GM23338 (cell line): ENCODE measurements around the gene DUSP15. TPM values are rescaled to one million over a fixed set of nuclear protein-coding genes. Genes with fewer than 3 reads are reported as not detected.
A peak's percentile ranks its signal among the peaks of the same experiment; 100 is the strongest.

ENCODE experiments used
- ATAC-seq: fragments of 200-7000 bp; cut with Tn5 transposase; 3 replicates; pipeline ENCODE4 v1.9.1; 2020
- DNase-seq: peaks from one replicate; pipeline ENCODE4 v3.0.0-alpha.2; 2015; ENCODE audit warnings: low spot score
- H2AFZ ChIP-seq: fragments of 200-600 bp; sonication (generic); 2 replicates; pipeline ENCODE4 v1.8.0; 2016; ENCODE audit warnings: antibody characterized with exemption, mild to moderate bottlenecking, moderate library complexity
- H3F3A ChIP-seq: fragments of 200-600 bp; sonication (generic); replicated peaks from 2 replicates; pipeline ENCODE4 v1.8.0; 2017; ENCODE audit warnings: antibody characterized with exemption, mixed run types, low read depth
- H3K27ac ChIP-seq: fragments of 200-600 bp; sonication (generic); 2 replicates; pipeline ENCODE4 v1.6.1; 2016; ENCODE audit warnings: low read depth
- H3K27me3 ChIP-seq: fragments of 200-600 bp; sonication (generic); 2 replicates; pipeline ENCODE4 v1.8.0; 2016; ENCODE audit warnings: mild to moderate bottlenecking, mixed run types, moderate library complexity; ENCODE audit not compliant: insufficient read depth
- H3K36me3 ChIP-seq: fragments of 200-600 bp; sonication (generic); 2 replicates; pipeline ENCODE4 v1.8.0; 2016; ENCODE audit warnings: mild to moderate bottlenecking; ENCODE audit not compliant: insufficient read depth
- H3K4me1 ChIP-seq: fragments of 200-600 bp; sonication (generic); 2 replicates; pipeline ENCODE4 v1.8.0; 2016; ENCODE audit warnings: mild to moderate bottlenecking, moderate library complexity; ENCODE audit not compliant: insufficient read depth
- H3K4me2 ChIP-seq: fragments of 200-600 bp; sonication (generic); 2 replicates; pipeline ENCODE4 v1.7.1; 2017; ENCODE audit warnings: mixed run types
- H3K4me3 ChIP-seq: fragments of 200-600 bp; sonication (generic); 2 replicates; pipeline ENCODE4 v1.6.1; 2016; ENCODE audit warnings: mixed run types
- H3K79me2 ChIP-seq: fragments of 200-600 bp; sonication (generic); replicated peaks from 2 replicates; pipeline ENCODE4 v1.8.0; 2017; ENCODE audit warnings: mild to moderate bottlenecking; ENCODE audit not compliant: insufficient read depth
- H3K9me2 ChIP-seq: fragments of 200-600 bp; sonication (generic); 2 replicates; pipeline ENCODE4 v1.8.0; 2017; ENCODE audit not compliant: insufficient read depth
- H4K20me1 ChIP-seq: fragments of 200-600 bp; sonication (generic); replicated peaks from 2 replicates; pipeline ENCODE4 v1.8.0; 2017; ENCODE audit warnings: mild to moderate bottlenecking; ENCODE audit not compliant: insufficient read depth
- H3K27ac Mint-ChIP-seq: 2 replicates; pipeline ENCODE4 v1.8.0; 2020; ENCODE audit warnings: inconsistent platforms, mild to moderate bottlenecking, moderate library complexity, mixed read lengths
- H3K27me3 Mint-ChIP-seq: 3 replicates; pipeline ENCODE4 v1.8.0; 2022; ENCODE audit warnings: low read depth, mild to moderate bottlenecking, moderate library complexity, mixed read lengths, inconsistent platforms; ENCODE audit not compliant: insufficient read depth, poor library complexity
- H3K36me3 Mint-ChIP-seq: 3 replicates; pipeline ENCODE4 v1.8.0; 2021; ENCODE audit warnings: low read depth, mild to moderate bottlenecking, inconsistent platforms, moderate library complexity, mixed read lengths
- H3K4me1 Mint-ChIP-seq: 3 replicates; pipeline ENCODE4 v1.8.0; 2020; ENCODE audit warnings: mild to moderate bottlenecking, inconsistent platforms, mixed read lengths
- H3K4me3 Mint-ChIP-seq: 3 replicates; pipeline ENCODE4 v1.8.0; 2021; ENCODE audit warnings: moderate library complexity, mild to moderate bottlenecking, inconsistent platforms, mixed read lengths
- H3K9me3 Mint-ChIP-seq: 3 replicates; pipeline ENCODE4 v1.8.0; 2020; ENCODE audit warnings: moderate library complexity, mild to moderate bottlenecking, inconsistent platforms, mixed read lengths
- CREB1 ChIP-seq: fragments of 250-450 bp; sonication (Bioruptor Pico); IDR thresholded peaks from 2 replicates; pipeline ENCODE4 v1.5.0; 2020; ENCODE audit warnings: low read depth, mild to moderate bottlenecking, moderate library complexity
- EZH2phosphoT487 ChIP-seq: fragments of 200-600 bp; sonication (generic); IDR thresholded peaks from one replicate; pipeline ENCODE4 v1.8.1; 2018; ENCODE audit warnings: antibody characterized with exemption; ENCODE audit not compliant: unreplicated experiment
- NANOG ChIP-seq: IDR thresholded peaks from 2 replicates; pipeline ENCODE4 v1.6.1; 2016; ENCODE audit warnings: antibody characterized with exemption, borderline replicate concordance
- POLR2AphosphoS5 ChIP-seq: IDR thresholded peaks from 2 replicates; pipeline ENCODE4 v1.6.1; 2016; ENCODE audit warnings: antibody characterized with exemption, low read depth
- ZNF331 ChIP-seq: fragments of 250-450 bp; sonication (Bioruptor Pico); IDR thresholded peaks from 2 replicates; pipeline ENCODE4 v1.5.0; 2020; ENCODE audit warnings: low read depth, mild to moderate bottlenecking, moderate library complexity
- polyA plus RNA-seq: library from polyadenylated mRNA; unstranded; fragments of >200 nt; fragmentation: Nextera tagmentation; extraction: Ambion mirVana; gene quantifications from 2 replicates; pipeline ENCODE4 v1.2.1, GENCODE V29; 2016
- total RNA-seq: library from RNA; depleted of rRNA; stranded (reverse); fragments of >200 nt; shearing (Covaris generic); gene quantifications from 2 replicates; pipeline ENCODE4 v1.2.3, GENCODE V29; 2014
- TF ChIP-seq, protein P1 (sequence below): fragments of 250-450 bp; sonication (Bioruptor Pico); IDR thresholded peaks from 2 replicates; pipeline ENCODE4 v1.5.0; 2020; ENCODE audit warnings: mild to moderate bottlenecking, moderate library complexity
- TF ChIP-seq, protein P2 (sequence below): IDR thresholded peaks from 2 replicates; pipeline ENCODE4 v1.6.1; 2016; ENCODE audit warnings: antibody characterized with exemption

The DUSP15 gene
- total and polyA plus RNA-seq, 2 experiments from 2014 or later = 0.61 to 2.8 TPM

DNA sequence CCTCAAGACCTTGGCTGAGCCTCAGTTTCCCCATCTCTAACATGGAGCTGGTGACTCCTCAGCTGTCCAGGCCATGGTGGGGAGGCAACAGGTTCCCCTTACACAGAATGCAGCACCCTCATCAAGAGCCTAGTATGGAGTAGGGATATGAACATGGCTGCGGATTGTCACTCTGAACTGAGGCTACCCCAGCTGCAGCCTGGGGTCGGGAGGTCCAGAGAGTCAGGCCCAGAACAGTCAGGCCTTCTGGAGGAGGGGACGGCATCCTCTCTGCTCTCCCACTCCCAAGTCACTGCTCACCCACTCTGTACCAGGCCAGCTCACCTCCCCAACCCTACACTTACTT is 23.6 kb downstream of the DUSP15 start (continued):
- TF ChIP-seq ZNF331 = no peak
- no peak for TF ChIP-seq EZH2phosphoT487
- TF ChIP-seq, protein P1, sequence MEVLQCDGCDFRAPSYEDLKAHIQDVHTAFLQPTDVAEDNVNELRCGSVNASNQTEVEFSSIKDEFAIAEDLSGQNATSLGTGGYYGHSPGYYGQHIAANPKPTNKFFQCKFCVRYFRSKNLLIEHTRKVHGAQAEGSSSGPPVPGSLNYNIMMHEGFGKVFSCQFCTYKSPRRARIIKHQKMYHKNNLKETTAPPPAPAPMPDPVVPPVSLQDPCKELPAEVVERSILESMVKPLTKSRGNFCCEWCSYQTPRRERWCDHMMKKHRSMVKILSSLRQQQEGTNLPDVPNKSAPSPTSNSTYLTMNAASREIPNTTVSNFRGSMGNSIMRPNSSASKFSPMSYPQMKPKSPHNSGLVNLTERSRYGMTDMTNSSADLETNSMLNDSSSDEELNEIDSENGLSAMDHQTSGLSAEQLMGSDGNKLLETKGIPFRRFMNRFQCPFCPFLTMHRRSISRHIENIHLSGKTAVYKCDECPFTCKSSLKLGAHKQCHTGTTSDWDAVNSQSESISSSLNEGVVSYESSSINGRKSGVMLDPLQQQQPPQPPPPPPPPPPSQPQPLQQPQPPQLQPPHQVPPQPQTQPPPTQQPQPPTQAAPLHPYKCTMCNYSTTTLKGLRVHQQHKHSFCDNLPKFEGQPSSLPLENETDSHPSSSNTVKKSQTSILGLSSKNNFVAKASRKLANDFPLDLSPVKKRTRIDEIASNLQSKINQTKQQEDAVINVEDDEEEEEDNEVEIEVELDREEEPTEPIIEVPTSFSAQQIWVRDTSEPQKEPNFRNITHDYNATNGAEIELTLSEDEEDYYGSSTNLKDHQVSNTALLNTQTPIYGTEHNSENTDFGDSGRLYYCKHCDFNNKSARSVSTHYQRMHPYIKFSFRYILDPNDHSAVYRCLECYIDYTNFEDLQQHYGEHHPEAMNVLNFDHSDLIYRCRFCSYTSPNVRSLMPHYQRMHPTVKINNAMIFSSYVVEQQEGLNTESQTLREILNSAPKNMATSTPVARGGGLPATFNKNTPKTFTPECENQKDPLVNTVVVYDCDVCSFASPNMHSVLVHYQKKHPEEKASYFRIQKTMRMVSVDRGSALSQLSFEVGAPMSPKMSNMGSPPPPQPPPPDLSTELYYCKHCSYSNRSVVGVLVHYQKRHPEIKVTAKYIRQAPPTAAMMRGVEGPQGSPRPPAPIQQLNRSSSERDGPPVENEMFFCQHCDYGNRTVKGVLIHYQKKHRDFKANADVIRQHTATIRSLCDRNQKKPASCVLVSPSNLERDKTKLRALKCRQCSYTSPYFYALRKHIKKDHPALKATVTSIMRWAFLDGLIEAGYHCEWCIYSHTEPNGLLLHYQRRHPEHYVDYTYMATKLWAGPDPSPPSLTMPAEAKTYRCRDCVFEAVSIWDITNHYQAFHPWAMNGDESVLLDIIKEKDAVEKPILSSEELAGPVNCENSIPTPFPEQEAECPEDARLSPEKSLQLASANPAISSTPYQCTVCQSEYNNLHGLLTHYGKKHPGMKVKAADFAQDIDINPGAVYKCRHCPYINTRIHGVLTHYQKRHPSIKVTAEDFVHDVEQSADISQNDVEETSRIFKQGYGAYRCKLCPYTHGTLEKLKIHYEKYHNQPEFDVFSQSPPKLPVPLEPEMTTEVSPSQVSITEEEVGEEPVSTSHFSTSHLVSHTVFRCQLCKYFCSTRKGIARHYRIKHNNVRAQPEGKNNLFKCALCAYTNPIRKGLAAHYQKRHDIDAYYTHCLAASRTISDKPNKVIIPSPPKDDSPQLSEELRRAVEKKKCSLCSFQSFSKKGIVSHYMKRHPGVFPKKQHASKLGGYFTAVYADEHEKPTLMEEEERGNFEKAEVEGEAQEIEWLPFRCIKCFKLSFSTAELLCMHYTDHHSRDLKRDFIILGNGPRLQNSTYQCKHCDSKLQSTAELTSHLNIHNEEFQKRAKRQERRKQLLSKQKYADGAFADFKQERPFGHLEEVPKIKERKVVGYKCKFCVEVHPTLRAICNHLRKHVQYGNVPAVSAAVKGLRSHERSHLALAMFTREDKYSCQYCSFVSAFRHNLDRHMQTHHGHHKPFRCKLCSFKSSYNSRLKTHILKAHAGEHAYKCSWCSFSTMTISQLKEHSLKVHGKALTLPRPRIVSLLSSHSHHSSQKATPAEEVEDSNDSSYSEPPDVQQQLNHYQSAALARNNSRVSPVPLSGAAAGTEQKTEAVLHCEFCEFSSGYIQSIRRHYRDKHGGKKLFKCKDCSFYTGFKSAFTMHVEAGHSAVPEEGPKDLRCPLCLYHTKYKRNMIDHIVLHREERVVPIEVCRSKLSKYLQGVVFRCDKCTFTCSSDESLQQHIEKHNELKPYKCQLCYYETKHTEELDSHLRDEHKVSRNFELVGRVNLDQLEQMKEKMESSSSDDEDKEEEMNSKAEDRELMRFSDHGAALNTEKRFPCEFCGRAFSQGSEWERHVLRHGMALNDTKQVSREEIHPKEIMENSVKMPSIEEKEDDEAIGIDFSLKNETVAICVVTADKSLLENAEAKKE (CRISPR knock-in tag) = no peak

DNA sequence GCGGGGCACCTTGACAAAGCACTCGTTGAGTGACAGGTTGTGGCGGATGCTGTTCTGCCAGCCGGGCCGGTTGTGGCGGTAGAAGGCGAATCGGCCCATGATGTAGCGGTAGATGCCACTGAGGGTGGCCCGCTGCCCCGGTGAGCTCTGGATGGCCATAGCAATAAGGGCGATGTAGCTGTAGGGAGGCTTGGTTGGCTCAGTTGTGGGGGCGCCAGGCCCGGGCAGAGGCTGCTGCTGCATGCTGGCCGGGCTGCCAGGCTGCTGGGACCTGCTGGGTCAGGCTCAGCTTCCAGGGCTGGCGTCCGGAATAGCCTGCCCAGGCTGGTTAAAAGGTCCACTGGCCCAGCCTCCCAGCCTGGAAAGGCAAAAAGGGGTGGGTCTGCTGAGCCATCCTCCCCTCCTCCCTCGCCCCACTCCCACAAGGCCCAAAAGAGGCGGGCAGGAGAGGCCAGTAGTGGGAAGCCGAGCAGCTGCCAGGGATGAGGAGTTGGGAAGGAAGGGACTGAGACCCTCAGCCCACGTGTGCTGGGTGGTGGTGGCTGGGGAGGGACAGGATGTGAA is 24.9 kb downstream of the DUSP15 start, which contains the start of gene FOXS1:
Gene FOXS1, minus strand, starts transcription at position 305 of the 564 bp plus-strand sequence. Its CDS starts 62 bp downstream, at position 243.
- Mint-ChIP-seq H3K4me3 (no peak within 1 kb of the TSS), H3K4me1 (peaks cover 24% of the 10 kb centered on the region), H3K36me3 (no peaks in the 10 kb centered on the region), H3K9me3 (peaks cover 27% of the 10 kb centered on the region), H3K27ac (no peak within 1 kb of the TSS), H3K27me3 (peaks cover 15% of the 10 kb centered on the region)
- H3K27me3 ChIP-seq = peaks cover 34% of the 10 kb centered on the region
- no peak within 1 kb of the TSS for H3K4me3 ChIP-seq
- H4K20me1 ChIP-seq = no peaks in the 10 kb centered on the region
- H3K36me3 ChIP-seq = no peaks in the 10 kb centered on the region
- peaks cover 27% of the 10 kb centered on the region for H3K4me1 ChIP-seq
- peaks cover 2% of the 10 kb centered on the region; the same call in 1 of the 2 replicates for H3F3A ChIP-seq
- no peaks in the 10 kb centered on the region for H3K79me2 ChIP-seq
- H3K27ac ChIP-seq = no peak within 1 kb of the TSS
- H2AFZ ChIP-seq = peak within 1 kb of the TSS; percentile 95
- 0 out of 2 replicates have a peak, but pooled peaks cover 5% of the 10 kb centered on the region for H3K9me2 ChIP-seq
- ATAC-seq (peak; percentile 31), DNase-seq (peak; percentile 60)
- no peak within 1 kb of the TSS for H3K4me2 ChIP-seq
- TF ChIP-seq CREB1 (CRISPR knock-in tag) = no peak
- TF ChIP-seq, protein P2, sequence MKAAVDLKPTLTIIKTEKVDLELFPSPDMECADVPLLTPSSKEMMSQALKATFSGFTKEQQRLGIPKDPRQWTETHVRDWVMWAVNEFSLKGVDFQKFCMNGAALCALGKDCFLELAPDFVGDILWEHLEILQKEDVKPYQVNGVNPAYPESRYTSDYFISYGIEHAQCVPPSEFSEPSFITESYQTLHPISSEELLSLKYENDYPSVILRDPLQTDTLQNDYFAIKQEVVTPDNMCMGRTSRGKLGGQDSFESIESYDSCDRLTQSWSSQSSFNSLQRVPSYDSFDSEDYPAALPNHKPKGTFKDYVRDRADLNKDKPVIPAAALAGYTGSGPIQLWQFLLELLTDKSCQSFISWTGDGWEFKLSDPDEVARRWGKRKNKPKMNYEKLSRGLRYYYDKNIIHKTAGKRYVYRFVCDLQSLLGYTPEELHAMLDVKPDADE = no peak
- no peak for TF ChIP-seq ZNF331
- TF ChIP-seq POLR2AphosphoS5 = no peak
- TF ChIP-seq, protein P1 (CRISPR knock-in tag) = no peak
- TF ChIP-seq NANOG = no peak
